ENCODE measurements around the gene SLC49A4.

Gene SLC49A4

DNA sequence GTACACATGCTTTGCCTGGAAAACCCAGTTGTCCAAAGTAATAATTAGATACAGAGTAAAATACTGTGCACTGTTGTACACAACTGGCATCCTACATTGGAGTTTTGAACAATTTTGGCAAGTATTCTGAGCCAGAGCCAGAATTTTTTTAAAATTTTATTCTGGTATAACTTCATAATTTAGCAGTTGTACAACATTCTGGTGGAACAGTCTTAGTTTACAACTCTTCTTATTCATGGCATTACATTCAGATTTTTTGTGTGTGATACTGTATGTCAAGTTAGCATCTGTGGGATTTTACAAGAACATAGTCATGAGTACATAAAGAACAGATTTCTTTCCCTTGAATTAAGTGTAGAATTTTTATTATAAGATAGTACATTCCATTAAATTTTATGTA, 67.5 kb downstream of the SLC49A4 start:
- no peaks in the 10 kb centered on the region for H3K9me3 ChIP-seq (ENCODE audit: control insufficient read depth, insufficient read depth, low read depth, low read length)
- H3K36me3 ChIP-seq (ENCODE audit: control insufficient read depth in 2 of 2, insufficient read depth in 1 of 2, low read length in 2 of 2): peaks cover 0 to 8% of the 10 kb centered on the region in 2 experiments; a peak in 1 of 3 replicates
- H3K27ac ChIP-seq (ENCODE audit: extremely low read depth, low read depth, low read length): no peak overlapping the region
- no peak overlapping the region for H3K4me3 ChIP-seq (ENCODE audit: low read depth, low read length)
- H3K4me1 ChIP-seq (ENCODE audit: control insufficient read depth, insufficient read depth, low read length): no peaks in the 10 kb centered on the region
- ChIA-PET CTCF (no interaction called here), POLR2A (no interaction called here)
- TF ChIP-seq SETDB1 (IDR thresholded peaks at IDR 0.05; ENCODE audit: insufficient read length, low read length) (no peak), ZNF660 (tag by site-specific recombination; IDR thresholded peaks at IDR 0.05) (no peak), ZNF501 (tag by site-specific recombination; IDR thresholded peaks at IDR 0.05) (no peak), ZNF366 (tag by site-specific recombination; conservative IDR thresholded peaks at IDR 0.05) (no peak), ZBTB8A (tag by site-specific recombination; IDR thresholded peaks at IDR 0.05) (no peak), ZNF560 (tag by site-specific recombination; IDR thresholded peaks at IDR 0.05; ENCODE audit: borderline replicate concordance) (no peak), ZNF169 (tag by site-specific recombination; IDR thresholded peaks at IDR 0.05) (no peak), ZNF629 (tag by site-specific recombination; IDR thresholded peaks at IDR 0.05) (no peak), ZNF223 (tag by site-specific recombination; IDR thresholded peaks at IDR 0.05) (no peak), ZNF785 (tag by site-specific recombination; IDR thresholded peaks at IDR 0.05) (no peak), ZNF670 (tag by site-specific recombination; IDR thresholded peaks at IDR 0.05; ENCODE audit: low read depth) (no peak), BCL11B (tag by site-specific recombination; IDR thresholded peaks at IDR 0.05; ENCODE audit: low read depth) (no peak), ZNF423 (tag by site-specific recombination; IDR thresholded peaks at IDR 0.05) (no peak), ZNF274 (IDR thresholded peaks at IDR 0.05; ENCODE audit: low read length) (no peak), ZNF274 (tag by site-specific recombination; IDR thresholded peaks at IDR 0.05; ENCODE audit: borderline replicate concordance) (no peak)
- TF ChIP-seq, protein P1, sequence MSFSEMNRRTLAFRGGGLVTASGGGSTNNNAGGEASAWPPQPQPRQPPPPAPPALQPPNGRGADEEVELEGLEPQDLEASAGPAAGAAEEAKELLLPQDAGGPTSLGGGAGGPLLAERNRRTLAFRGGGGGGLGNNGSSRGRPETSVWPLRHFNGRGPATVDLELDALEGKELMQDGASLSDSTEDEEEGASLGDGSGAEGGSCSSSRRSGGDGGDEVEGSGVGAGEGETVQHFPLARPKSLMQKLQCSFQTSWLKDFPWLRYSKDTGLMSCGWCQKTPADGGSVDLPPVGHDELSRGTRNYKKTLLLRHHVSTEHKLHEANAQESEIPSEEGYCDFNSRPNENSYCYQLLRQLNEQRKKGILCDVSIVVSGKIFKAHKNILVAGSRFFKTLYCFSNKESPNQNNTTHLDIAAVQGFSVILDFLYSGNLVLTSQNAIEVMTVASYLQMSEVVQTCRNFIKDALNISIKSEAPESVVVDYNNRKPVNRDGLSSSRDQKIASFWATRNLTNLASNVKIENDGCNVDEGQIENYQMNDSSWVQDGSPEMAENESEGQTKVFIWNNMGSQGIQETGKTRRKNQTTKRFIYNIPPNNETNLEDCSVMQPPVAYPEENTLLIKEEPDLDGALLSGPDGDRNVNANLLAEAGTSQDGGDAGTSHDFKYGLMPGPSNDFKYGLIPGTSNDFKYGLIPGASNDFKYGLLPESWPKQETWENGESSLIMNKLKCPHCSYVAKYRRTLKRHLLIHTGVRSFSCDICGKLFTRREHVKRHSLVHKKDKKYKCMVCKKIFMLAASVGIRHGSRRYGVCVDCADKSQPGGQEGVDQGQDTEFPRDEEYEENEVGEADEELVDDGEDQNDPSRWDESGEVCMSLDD (tag by site-specific recombination; IDR thresholded peaks at IDR 0.05): no peak
- TF ChIP-seq, protein P2, sequence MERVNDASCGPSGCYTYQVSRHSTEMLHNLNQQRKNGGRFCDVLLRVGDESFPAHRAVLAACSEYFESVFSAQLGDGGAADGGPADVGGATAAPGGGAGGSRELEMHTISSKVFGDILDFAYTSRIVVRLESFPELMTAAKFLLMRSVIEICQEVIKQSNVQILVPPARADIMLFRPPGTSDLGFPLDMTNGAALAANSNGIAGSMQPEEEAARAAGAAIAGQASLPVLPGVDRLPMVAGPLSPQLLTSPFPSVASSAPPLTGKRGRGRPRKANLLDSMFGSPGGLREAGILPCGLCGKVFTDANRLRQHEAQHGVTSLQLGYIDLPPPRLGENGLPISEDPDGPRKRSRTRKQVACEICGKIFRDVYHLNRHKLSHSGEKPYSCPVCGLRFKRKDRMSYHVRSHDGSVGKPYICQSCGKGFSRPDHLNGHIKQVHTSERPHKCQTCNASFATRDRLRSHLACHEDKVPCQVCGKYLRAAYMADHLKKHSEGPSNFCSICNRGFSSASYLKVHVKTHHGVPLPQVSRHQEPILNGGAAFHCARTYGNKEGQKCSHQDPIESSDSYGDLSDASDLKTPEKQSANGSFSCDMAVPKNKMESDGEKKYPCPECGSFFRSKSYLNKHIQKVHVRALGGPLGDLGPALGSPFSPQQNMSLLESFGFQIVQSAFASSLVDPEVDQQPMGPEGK (tag by site-specific recombination; IDR thresholded peaks at IDR 0.05): no peak

DNA sequence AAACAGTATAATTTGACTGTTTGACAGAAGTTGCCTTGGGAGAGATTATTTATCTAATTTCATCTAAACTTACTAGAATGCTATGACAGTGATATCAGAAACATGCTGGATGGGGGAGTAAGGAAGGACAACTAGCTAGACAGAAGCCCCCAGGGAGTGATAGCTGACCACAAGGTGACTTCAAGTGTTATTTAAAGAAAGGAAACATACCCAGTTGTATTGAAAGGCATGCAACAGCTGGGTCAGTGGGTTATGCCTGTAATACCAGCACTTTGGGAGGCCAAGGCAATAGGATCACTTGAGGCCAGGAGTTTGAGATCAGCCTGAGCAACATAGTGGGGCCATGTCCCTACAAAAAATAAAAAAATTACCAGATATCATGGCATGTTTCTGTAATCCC, 69.6 kb downstream of the SLC49A4 start:
- ChIA-PET POLR2A (no interaction called here), CTCF (interaction anchor here (1.0 kb wide), 1 partner anchor 9 kb away, joined by 3 read pairs; no protein-coding TSS in a partner anchor)
- Histone ChIP-seq H3K9me3 (ENCODE audit: control insufficient read depth, insufficient read depth, low read depth, low read length) (no peaks in the 10 kb centered on the region), H3K27ac (ENCODE audit: extremely low read depth, low read depth, low read length) (no peak overlapping the region), H3K36me3 (ENCODE audit: control insufficient read depth in 2 of 2, insufficient read depth in 1 of 2, low read length in 2 of 2) (peaks cover 0 to 8% of the 10 kb centered on the region in 2 experiments; a peak in 1 of 3 replicates), H3K4me3 (ENCODE audit: low read depth, low read length) (no peak overlapping the region), H3K4me1 (ENCODE audit: control insufficient read depth, insufficient read depth, low read length) (no peaks in the 10 kb centered on the region)
- TF ChIP-seq ZNF239 (tag by site-specific recombination; IDR thresholded peaks at IDR 0.05) (no peak), ZNF677 (tag by site-specific recombination; IDR thresholded peaks at IDR 0.05) (no peak), MZF1 (tag by site-specific recombination; IDR thresholded peaks at IDR 0.05; ENCODE audit: borderline replicate concordance) (no peak), MEIS1 (CRISPR knock-in tag; IDR thresholded peaks at IDR 0.05; ENCODE audit: borderline replicate concordance) (no peak)
